Ishikawa (cell line): ENCODE results near the gene MRPL36.

ENCODE experiments used
- CEBPB ChIP-seq: IDR thresholded peaks from 2 replicates; pipeline ENCODE4 v1.6.1; 2012
- YY1 ChIP-seq: IDR thresholded peaks from 2 replicates; pipeline ENCODE4 v1.6.1; 2012; ENCODE audit warnings: low read depth

GRCh38 chr5:1767524-1768282 lies 31.9 kb downstream of the MRPL36 start:
- no peak for TF ChIP-seq CEBPB
- no peak for TF ChIP-seq YY1
